ACHN (cell line): ENCODE data around the gene GNL1.
"Not testable (repeated sequence)": the region's sequence is repeated elsewhere in the genome, so short reads cannot be mapped to it uniquely, and the experiment has no call there.

Experiments used
- DNase-seq: peaks from one replicate; pipeline ENCODE4 v3.0.0-alpha.2; 2015
- in situ Hi-C: cut with HindIII; loops from 2 replicates; pipeline ENCODE4 v1.10.0; 2017; ENCODE audit warnings: low sequenced_read_pairs, low pct_ligation_motif_present, low pct_unique_long_range_greater_than_20kb

The GNL1 gene

DNA sequence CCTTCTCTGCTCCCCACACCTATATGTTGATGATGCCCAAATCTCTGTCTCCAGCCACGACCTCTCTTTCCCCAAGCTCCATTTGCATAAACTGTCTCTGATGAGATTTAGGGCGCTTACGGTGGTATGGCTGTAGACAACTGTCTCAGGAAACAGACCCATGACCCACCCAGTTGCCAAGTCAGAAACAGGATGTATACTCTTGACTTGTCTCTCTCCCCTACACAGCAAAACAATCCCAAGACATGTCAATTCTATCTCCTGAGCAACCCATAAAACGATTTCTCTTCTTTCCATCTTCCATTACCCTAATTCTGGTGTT, 13.9 kb downstream of the GNL1 start:
- DNase-seq: no peak
- in situ Hi-C loops: no loop called here

DNA sequence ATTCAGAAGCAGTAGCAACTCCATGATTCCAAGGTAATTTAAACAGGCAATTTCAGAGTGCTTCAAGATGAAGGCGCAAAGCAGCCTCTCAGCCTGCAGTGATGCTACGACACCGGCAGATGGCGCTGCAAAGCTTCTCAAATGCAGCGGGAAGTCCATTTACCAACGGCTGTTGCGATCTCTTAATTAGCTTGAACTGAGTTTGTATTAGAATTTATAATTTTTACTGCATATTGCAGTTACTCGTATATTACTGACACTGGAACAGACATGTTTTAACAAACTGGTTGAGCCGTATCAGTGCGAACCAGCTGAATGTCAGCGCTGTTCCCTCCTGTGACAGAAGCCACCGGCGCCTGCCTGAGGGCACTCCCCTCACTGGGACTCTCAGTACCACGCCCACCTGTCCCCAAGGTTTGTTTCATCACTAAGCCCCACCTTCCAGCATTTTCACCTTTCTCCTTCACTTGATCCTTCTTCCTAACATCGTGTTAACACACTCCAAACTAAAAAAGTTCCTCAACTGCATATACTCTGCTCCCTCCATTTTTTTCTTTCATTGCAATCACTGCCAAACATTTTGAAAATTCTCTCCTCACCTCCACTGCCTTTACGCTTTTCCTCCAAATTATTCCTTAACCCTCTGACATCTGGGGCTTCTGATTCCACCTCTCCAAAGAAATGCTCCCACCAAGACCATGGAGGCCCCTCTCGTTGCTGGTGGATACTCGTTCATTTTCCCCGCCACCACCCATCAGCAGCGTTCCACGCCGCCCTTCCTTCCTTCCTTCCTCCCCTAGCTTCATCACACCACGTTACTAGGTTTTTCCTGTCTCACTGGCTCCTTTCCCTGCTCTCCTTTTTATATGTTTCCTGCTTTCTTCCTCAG, 14.5 kb downstream of the GNL1 start:
- DNase-seq: peak; percentile 75
- in situ Hi-C loops: no loop called here

DNA sequence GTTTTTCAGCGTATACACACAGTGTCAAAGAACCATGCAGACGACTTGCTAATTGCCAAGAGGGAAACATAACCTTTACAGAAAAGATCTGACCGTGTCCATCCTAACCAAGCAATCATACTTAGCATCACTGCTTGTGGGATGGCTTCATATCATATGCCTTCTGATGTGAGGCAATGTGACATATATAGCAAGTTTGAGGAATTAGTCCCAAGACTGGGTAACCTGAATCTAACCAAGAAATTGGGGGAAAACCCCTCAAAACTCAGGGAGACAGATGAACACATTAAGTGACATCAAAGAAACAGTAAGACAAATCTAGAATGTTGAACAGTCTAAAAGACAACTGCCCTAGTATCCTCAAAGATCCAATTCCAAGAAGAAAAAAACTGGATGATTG, 18.4 kb downstream of the GNL1 start:
- in situ Hi-C loops: no loop called here
- no peak for DNase-seq

DNA sequence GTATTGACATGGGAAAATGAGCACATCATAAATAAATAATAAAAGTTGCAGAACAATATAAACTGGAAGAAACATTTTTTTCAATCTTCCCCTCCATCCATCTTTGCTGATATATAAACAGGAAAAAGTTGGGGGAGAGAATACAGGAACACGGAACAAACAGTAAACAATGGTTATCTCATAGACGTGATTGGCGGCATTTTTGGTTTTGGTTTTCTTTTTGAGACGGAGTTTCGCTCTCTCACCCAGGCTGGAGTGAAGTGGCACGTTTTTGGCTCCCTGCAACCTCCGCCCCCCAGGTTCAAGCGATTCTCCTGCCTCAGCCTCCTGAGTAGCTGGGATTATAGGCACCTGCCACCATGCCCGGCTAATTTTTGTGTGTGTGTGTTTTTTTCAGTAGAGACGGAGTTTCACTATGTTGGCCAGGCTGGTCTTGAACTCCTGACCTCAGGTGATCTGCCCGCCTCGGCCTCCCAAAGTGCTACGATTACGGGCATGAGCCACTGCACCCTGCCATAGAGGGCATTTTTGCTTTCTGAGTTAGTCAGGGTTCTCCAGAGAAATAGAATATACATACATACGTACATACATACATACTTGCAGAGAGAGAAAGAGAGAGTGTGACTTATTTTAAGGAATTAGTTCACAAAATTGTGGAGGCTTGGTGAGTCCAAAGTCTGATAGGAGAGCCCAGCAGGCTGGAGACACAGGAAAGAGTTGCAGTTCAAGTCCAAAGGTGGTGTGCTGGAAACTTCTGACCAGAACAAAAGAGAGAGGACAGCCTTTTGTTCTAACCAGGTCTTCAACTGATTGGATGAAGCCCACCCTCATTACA, 22.6 kb downstream of the GNL1 start:
- no peak for DNase-seq
- in situ Hi-C loops: no loop called here

DNA sequence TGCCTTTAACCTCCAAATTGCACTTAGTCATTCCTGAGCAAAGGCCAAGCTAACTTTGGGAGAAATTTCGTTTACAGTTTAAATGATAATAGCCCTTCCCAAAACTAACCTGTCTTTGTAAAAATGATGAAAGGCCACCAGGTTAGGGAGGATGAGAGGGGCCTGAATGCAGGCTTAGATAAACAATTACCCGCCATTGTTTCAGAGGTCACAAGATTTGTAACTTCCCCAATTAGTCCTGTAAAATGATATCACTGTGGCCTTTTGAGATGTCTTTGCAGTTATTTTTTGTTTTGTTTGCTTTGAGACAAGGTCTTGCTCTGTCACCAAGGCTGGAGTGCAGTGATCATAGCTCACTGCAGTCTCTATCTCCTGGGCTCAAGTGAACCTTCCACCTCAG, 26.3 kb downstream of the GNL1 start:
- in situ Hi-C loops: no loop called here
- no peak for DNase-seq

DNA sequence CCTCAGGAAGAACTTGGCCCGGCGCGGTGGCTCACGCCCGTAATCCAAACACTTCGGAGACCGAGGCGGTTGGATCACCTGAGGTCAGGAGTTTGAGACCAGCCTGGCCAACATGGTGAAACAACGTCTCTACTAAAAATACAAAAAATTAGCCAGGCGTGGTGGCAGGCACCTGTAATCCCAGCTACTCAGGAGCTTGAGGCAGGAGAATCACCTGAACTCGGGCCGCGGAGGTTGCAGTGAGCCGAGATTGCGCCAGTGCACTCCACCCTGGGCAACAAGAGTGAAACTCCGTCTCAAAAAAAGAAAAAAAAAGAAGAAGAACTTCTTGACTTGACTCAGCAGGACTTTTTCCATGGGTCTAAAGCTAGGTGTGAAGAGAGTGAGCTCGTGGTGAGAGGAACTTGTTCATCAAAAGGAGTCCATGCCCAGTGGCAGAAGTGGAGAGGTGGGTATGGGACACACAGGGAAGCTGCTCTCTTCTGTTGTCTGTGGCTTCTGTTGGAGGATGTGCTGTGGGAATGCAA, 26.9 kb downstream of the GNL1 start:
- in situ Hi-C loops, DNase-seq: not testable (repeated sequence)

DNA sequence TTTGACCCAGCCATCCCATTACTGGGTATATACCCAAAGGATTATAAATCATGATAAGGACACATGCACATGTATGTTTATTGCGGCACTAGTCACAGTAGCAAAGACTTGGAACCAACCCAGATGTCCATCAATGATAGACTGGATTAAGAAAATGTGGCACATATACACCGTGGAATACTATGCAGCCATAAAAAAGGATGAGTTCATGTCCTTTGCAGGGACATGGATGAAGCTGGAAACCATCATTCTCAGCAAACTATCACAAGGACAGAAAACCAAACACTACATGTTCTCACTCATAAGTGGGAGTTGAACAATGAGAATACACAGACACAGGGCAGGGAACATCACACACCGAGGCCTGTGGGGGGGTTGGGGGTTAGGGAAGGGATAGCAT, 29.8 kb downstream of the GNL1 start:
- DNase-seq, in situ Hi-C loops: not testable (repeated sequence)

DNA sequence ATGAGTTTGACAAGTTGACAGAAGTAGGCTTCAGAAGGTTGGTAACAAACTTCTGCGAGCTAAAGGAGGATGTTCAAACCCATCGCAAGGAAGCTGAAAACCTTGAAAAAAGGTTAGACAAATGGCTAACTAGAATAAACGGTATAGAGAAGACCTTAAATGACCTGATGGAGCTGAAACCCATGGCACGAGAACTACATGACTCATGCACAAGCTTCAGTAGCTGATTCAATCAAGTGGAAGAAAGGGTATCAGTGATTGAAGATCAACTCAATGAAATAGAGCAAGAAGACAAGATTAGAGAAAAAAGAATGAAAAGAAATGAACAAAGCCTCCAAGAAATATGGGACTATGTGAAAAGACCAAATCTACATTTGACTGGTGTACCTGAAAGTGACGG, 34.3 kb downstream of the GNL1 start:
- DNase-seq, in situ Hi-C loops: not testable (repeated sequence)

DNA sequence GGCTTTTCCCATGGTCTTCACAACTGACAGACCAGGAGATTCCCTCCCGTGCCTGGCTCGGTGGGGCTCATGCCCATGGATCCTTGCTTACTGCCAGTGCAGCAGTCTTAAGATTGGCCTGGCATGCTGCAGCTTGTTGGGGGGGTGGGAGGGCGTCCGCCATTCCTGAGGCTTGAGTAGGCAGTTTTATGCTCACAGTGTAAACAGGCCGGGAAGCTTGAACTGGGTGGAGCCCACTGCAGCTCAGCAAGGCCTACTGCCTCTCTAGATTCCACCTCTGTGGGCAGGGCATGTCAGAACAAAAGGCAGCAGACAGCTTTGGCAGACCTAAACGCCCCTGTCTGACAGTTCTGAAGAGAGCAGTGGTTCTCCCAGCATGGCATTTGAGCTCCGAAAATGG, 35.2 kb downstream of the GNL1 start:
- DNase-seq, in situ Hi-C loops: not testable (repeated sequence)

DNA sequence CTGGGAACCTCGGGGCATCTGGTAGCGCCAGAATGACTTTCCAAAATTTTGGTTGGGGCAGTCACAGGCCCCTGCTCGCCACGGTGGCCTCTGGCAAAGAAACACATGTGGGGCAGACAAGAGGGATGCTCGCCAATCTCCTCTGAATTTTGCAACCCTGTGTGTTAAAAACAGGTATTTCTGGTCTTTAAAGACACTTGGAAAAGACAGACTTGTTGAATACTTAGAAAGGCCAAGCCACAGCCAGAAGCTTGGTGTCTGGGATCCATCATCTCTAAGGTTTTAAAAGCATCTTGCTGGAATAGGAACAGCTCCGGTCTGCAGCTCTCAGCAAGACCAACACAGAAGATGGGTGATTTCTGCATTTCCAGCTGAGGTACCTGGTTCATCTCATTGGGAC, 35.8 kb downstream of the GNL1 start:
- in situ Hi-C loops: no loop called here
- DNase-seq: no peak

DNA sequence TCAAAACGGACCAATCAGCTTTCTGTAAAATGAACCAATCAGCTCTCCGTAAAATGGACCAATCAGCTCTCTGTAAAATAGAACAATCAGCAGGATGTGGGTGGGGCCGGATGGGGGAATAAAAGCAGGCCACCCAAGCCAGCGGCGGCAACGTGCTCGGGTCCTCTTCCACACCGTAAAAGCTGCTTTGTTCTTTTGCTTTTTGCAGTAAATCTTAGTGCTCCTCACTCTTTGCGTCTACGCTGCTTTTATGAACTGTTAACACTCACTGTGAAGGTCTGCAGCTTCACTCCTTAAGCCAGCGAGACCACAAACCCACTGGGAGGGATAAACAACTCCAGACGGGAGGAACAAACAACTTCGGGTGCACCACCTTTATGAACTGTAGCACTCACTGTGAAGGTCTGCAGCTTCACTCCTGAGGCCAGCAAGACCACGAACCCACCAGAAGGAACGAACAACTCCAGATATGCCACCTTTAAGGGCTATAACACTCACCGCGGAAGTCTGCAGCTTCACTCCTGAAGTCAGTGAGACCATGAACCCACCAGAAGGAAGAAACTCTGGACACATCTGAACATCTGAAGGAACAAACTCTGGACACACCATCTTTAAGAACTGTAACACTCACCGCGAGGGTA, 37.7 kb downstream of the GNL1 start:
- DNase-seq, in situ Hi-C loops: not testable (repeated sequence)

DNA sequence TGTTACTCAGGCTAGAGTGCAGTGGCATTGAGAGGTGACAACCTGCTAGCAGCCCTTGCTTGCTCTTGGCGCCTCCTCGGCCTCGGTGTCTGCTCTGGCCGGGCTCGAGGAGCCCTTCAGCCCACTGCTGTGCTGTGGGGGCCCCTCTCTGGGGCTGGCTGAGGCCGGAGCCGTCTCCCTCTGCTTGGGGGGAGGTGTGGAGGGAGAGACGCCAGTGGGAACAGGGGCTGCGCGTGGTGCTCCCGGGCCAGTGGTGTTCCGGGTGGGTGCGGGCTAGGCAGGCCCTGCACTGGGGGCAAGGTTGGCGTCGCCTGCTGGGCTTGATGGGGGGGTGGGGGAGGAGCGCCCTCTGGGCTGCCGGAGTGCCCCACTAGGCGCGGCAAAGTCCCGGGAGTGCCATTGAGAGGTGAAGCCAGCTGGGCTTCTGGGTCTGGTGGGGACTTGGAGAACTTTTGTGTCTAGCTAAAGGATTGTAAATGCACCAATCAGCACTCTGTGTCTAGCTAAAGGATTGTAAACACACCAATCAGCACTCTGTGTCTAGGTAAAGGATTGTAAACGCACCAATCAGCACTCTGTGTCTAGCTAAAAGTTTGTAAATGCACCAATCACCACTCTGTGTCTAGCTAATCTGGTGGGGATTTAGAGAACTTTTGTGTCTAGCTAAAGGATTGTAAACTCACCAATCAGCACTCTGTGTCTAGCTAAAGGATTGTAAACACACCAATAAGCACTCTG, 38.4 kb downstream of the GNL1 start:
- in situ Hi-C loops, DNase-seq: not testable (repeated sequence)

DNA sequence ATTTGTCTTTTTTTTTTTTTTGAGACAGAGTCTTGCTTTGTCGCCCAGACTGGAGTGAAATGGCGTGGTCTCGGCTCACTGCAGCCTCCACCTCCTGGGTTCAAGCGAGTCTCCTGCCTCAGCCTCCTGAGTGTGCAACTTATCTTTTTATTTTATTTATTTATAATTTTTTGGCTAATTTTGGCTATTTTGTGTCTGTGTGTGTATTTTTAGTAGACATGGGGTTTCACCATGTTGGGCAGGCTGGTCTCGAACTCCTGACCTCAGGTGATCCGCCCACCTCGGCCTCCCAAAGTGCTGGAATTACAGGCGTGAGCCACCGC, 39.6 kb downstream of the GNL1 start:
- DNase-seq, in situ Hi-C loops: not testable (repeated sequence)

DNA sequence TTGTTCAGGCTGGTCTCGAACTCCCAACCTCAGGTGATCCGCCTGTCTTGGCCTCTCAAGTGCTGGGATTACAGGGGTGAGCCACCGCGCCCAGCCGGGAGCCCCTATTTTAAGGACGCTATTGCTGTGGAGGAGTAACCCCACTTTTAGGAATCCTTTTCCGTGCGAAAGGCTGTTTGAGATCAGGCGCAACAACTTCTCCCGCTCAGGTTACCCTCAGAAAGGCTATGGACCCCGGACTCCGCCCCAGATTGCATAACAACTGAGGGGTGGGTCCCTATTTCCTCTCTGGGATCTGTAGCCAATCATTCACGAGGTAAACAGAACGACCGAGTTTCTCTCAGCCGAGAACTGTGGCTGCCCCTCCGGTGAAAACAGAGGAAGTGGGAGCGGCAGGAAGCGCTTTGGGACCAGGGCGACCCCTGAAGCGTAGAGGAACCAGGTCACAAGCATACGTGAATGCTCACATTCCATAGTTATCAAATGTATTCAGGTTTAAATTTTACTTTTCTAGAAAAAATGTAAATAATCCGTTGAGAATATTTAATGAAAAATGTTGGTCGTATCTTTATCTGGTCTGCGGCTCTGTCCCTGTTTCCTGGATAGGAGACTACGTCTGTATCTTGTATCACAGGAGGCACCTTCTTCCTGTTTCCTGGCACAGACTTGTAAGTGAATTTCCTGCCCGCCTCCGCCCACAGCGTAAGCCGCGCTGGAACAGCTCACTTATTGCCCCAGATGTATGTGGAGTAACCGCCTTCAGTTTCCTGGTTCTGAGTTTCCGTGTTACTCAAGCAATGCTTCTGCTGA, 40.1 kb downstream of the GNL1 start:
- in situ Hi-C loops: no loop called here
- DNase-seq: peak; percentile 86

DNA sequence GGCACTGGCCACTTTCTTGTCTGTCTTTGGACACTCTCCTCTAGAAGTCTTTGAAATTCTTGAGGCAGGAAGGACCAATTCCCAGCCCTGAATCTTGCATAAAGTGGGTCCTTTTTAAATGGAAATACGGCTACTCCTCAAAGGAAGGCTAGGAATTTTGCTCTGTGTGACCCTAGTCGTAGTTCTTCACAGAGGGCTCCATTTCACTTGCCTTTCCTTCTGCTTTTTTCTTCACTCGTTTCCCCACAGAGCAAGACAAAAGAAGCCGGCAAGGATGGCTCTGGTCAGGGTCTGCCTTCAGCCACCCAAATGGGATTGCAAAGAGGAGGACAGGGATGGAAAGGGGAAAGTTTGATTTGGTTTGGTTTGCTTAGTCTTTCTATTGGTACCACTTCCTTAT, 41.2 kb downstream of the GNL1 start:
- in situ Hi-C loops: no loop called here

DNA sequence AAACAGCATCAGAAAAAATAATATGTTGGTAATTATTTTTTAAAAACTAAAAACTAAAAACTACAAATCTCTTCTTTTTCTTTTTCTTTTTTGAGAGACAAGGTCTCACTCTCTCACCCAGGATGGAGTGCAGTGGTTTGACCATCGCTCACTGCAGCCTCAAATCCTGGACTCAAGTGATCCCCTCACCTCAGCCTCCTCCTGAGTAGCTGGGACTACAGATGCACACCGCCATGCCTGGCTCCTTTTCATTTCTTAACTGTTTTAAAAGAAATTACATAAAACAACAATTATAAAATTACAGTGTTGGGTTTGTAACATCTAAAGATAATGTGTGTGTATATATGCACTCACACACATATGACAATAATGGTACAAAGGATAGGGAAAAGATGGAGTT, 42.8 kb downstream of the GNL1 start:
- no peak for DNase-seq
- in situ Hi-C loops: no loop called here

More for the DNA sequence above, 41.2 kb downstream of the GNL1 start:
- no peak for DNase-seq

DNA sequence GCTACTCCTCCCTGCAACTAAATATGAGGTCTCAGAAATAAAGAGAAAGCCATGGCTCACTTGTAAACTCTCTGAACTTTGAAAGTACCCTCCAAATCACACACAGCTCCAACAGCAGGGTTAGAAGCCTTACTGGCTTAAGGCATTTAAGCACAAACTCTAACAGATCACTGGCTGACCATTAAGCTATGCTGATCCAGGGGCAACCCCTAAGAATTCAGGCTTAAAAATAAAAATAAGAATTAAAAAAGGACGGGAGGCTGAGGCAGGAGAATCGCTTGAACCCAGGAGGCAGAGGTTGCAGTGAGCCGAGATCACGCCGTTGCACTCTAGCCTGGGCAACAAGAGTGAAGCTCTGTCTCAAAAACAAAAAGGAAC, 45.1 kb downstream of the GNL1 start:
- no peak for DNase-seq
- in situ Hi-C loops: no loop called here
